Measurements from ENCODE around the gene ESRRG. TPM values are rescaled to one million over a fixed set of nuclear protein-coding genes. Genes with fewer than 3 reads are reported as not detected.
A peak's percentile ranks its signal among the peaks of the same experiment; 100 is the strongest.

The ESRRG gene
- total and polyA plus RNA-seq, 2 donors (not counting 1 experiment from before 2014, with no cell fraction given), result 0.15 to 0.83 TPM

DNA sequence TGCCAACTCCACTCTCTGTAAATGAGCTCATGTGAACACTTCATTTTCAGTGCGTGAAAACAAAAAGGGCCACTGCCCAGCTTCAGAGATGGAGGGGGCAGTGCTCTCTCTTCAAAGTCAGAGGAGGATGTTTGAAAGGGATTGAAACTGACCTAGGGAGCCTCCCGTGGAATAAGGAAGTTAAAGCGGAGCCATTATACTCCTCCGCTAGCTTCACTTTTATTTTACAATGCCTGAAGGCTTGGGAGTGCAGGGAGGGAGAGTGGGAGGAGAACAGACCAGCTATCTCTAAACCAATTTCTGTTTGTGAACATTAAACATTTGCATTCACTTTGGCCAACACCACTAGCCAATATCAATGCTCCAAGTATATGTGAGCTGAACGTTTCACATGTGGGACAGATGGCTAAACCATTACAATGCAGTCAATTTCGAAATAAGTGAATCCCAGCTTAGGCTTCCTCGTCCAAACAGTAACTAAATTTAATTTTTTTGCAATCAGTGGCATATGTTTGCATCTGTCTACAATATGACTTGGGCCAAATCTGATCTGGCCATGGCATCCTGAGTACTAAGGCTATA lies 126.9 kb downstream of the ESRRG start:
- Histone ChIP-seq H3K9ac (ENCODE audit: insufficient read depth, low read length) (no peak overlapping the region), H3K4me1 (ENCODE audit: control insufficient read depth, extremely low read depth, insufficient read depth, low read length) (no peaks in the 10 kb centered on the region), H2AFZ (ENCODE audit: low read length) (peak overlapping the region; percentile 31), H3K36me3 (ENCODE audit: control insufficient read depth, insufficient read depth, low read length) (no peaks in the 10 kb centered on the region), H3K4me3 (replicated peaks in 1 of 4; ENCODE audit: control extremely low read depth in 1 of 4, insufficient read depth in 1 of 4, low read depth in 3 of 4, low read length in 4 of 4) (peak overlapping the region in 2 of 4 experiments; percentile 5 to 19), H3K79me2 (ENCODE audit: control insufficient read depth, insufficient read depth, low read length) (no peaks in the 10 kb centered on the region), H3K4me2 (ENCODE audit: extremely low read depth, insufficient read depth, low read length) (peak overlapping the region; percentile 30), H4K20me1 (ENCODE audit: control insufficient read depth, extremely low read depth, insufficient read depth, low read length) (no peaks in the 10 kb centered on the region), H3K27me3 (ENCODE audit: control insufficient read depth, insufficient read depth, low read length) (no peaks in the 10 kb centered on the region), H3K27ac (ENCODE audit: insufficient read depth, low read length) (no peak overlapping the region), H3K9me3 (ENCODE audit: control insufficient read depth, insufficient read depth, low read depth, low read length) (no peaks in the 10 kb centered on the region)
- DNase-seq (ENCODE audit: low read depth in 2 of 2), result peak in 1 of 2 donors; percentile 73
- TF ChIP-seq, protein P1, sequence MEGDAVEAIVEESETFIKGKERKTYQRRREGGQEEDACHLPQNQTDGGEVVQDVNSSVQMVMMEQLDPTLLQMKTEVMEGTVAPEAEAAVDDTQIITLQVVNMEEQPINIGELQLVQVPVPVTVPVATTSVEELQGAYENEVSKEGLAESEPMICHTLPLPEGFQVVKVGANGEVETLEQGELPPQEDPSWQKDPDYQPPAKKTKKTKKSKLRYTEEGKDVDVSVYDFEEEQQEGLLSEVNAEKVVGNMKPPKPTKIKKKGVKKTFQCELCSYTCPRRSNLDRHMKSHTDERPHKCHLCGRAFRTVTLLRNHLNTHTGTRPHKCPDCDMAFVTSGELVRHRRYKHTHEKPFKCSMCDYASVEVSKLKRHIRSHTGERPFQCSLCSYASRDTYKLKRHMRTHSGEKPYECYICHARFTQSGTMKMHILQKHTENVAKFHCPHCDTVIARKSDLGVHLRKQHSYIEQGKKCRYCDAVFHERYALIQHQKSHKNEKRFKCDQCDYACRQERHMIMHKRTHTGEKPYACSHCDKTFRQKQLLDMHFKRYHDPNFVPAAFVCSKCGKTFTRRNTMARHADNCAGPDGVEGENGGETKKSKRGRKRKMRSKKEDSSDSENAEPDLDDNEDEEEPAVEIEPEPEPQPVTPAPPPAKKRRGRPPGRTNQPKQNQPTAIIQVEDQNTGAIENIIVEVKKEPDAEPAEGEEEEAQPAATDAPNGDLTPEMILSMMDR (conservative IDR thresholded peaks at IDR 0.05 in 1 of 2, IDR thresholded peaks at IDR 0.05 in 1 of 2; ENCODE audit: low read depth in 1 of 2, low read length in 2 of 2), result no peak
- no peak for TF ChIP-seq EZH2 (IDR thresholded peaks at IDR 0.05; ENCODE audit: low read length, missing control alignments)

DNA sequence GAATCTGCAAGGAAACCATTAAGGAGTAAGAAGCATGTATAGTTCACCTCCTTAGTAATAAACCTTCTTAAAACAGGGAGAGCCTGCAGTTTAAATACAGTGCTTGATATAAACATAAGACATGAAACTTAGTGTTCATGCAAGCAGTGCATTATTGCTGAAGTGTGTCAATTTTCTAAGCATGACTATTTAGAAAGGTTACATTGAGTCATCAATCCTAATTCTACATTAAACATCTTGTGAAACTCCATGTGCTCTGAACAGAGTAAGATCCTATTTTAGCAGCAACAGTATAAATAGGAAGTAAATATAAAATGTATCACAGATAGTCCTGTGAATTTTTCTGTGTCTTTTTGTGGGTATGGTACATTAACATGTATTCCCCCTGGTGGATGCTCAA lies 135.5 kb downstream of the ESRRG start:
- Histone ChIP-seq H3K27me3 (ENCODE audit: control insufficient read depth, insufficient read depth, low read length) (no peaks in the 10 kb centered on the region), H3K4me3 (replicated peaks in 1 of 4; ENCODE audit: control extremely low read depth in 1 of 4, insufficient read depth in 1 of 4, low read depth in 3 of 4, low read length in 4 of 4) (no peak overlapping the region), H3K79me2 (ENCODE audit: control insufficient read depth, insufficient read depth, low read length) (no peaks in the 10 kb centered on the region), H3K4me1 (ENCODE audit: control insufficient read depth, extremely low read depth, insufficient read depth, low read length) (no peaks in the 10 kb centered on the region), H3K36me3 (ENCODE audit: control insufficient read depth, insufficient read depth, low read length) (no peaks in the 10 kb centered on the region), H4K20me1 (ENCODE audit: control insufficient read depth, extremely low read depth, insufficient read depth, low read length) (no peaks in the 10 kb centered on the region), H2AFZ (ENCODE audit: low read length) (no peak overlapping the region), H3K27ac (ENCODE audit: insufficient read depth, low read length) (no peak overlapping the region), H3K4me2 (ENCODE audit: extremely low read depth, insufficient read depth, low read length) (no peak overlapping the region), H3K9me3 (ENCODE audit: control insufficient read depth, insufficient read depth, low read depth, low read length) (no peaks in the 10 kb centered on the region), H3K9ac (ENCODE audit: insufficient read depth, low read length) (no peak overlapping the region)
- no peak for DNase-seq (ENCODE audit: low read depth in 2 of 2)
- TF ChIP-seq, protein P1 (conservative IDR thresholded peaks at IDR 0.05 in 1 of 2, IDR thresholded peaks at IDR 0.05 in 1 of 2; ENCODE audit: low read depth in 1 of 2, low read length in 2 of 2), result no peak
- TF ChIP-seq EZH2 (IDR thresholded peaks at IDR 0.05; ENCODE audit: low read length, missing control alignments), result no peak

DNA sequence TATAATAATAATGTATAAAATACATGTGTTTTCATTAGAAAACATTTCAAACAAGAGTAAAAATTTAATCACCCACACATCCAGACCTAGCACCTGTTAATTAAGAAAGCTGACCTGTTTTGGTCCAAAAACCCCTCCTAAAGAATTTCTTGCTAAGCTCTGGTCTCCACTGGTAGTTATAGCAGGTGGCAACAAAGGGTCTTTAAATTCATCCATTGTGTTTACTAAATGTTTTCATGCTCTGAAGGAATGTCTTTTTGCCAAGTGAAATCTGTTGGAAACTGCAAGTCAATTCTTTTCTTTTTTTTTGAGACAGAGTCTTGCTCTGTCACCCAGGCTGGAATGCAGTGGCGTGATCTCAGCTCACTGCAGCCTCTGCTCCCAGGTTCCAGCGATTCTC lies 141.1 kb downstream of the ESRRG start:
- no peaks in the 10 kb centered on the region for H4K20me1 ChIP-seq (ENCODE audit: control insufficient read depth, extremely low read depth, insufficient read depth, low read length)
- H3K36me3 ChIP-seq (ENCODE audit: control insufficient read depth, insufficient read depth, low read length), result no peaks in the 10 kb centered on the region
- no peak overlapping the region for H3K9ac ChIP-seq (ENCODE audit: insufficient read depth, low read length)
- no peak overlapping the region for H3K4me3 ChIP-seq (replicated peaks in 1 of 4; ENCODE audit: control extremely low read depth in 1 of 4, insufficient read depth in 1 of 4, low read depth in 3 of 4, low read length in 4 of 4)
- no peaks in the 10 kb centered on the region for H3K27me3 ChIP-seq (ENCODE audit: control insufficient read depth, insufficient read depth, low read length)
- H2AFZ ChIP-seq (ENCODE audit: low read length), result no peak overlapping the region
- H3K4me1 ChIP-seq (ENCODE audit: control insufficient read depth, extremely low read depth, insufficient read depth, low read length), result no peaks in the 10 kb centered on the region
- no peaks in the 10 kb centered on the region for H3K9me3 ChIP-seq (ENCODE audit: control insufficient read depth, insufficient read depth, low read depth, low read length)
- DNase-seq (ENCODE audit: low read depth in 2 of 2), result no peak
- TF ChIP-seq, protein P1 (conservative IDR thresholded peaks at IDR 0.05 in 1 of 2, IDR thresholded peaks at IDR 0.05 in 1 of 2; ENCODE audit: low read depth in 1 of 2, low read length in 2 of 2), result no peak
- no peak for TF ChIP-seq EZH2 (IDR thresholded peaks at IDR 0.05; ENCODE audit: low read length, missing control alignments)
- H3K79me2 ChIP-seq (ENCODE audit: control insufficient read depth, insufficient read depth, low read length), result no peaks in the 10 kb centered on the region
- no peak overlapping the region for H3K4me2 ChIP-seq (ENCODE audit: extremely low read depth, insufficient read depth, low read length)
- H3K27ac ChIP-seq (ENCODE audit: insufficient read depth, low read length), result no peak overlapping the region

Data from fibroblast of lung (primary cell).